Naive B cell (primary cell): ENCODE results near the gene SUFU. TPM values are rescaled to one million over a fixed set of nuclear protein-coding genes. Genes with fewer than 3 reads are reported as not detected.

Experiments used
- ATAC-seq, 2 donors: fragments of 150-1000 bp; cut with Tn5 transposase; 2 replicates each; pipeline ENCODE4 v1.10.0; 2021; ENCODE audit warnings: low read depth in 2 of 2, mild to moderate bottlenecking in 2 of 2, moderate library complexity in 2 of 2
- DNase-seq: peaks from one replicate; pipeline ENCODE4 v3.0.0; 2022
- H3K27ac Mint-ChIP-seq, 6 donors: one replicate each; pipeline ENCODE4 v1.8.0; 2020 to 2022; ENCODE audit warnings: mild to moderate bottlenecking in 6 of 6, mixed read lengths in 6 of 6, moderate library complexity in 5 of 6, inconsistent platforms in 2 of 6
- H3K27me3 Mint-ChIP-seq, 3 donors: one replicate each; pipeline ENCODE4 v1.8.0; 2021 to 2022; ENCODE audit warnings: mixed read lengths in 3 of 3, mild to moderate bottlenecking in 1 of 3
- H3K36me3 Mint-ChIP-seq, 2 donors: one replicate each; pipeline ENCODE4 v1.8.0; 2020 to 2022; ENCODE audit warnings: mixed read lengths in 2 of 2, inconsistent platforms in 1 of 2, mild to moderate bottlenecking in 1 of 2
- H3K4me1 Mint-ChIP-seq, 3 donors: one replicate each; pipeline ENCODE4 v1.8.0; 2020 to 2022; ENCODE audit warnings: mixed read lengths in 3 of 3, inconsistent platforms in 1 of 3, mild to moderate bottlenecking in 1 of 3, moderate library complexity in 1 of 3
- H3K4me3 Mint-ChIP-seq, 8 donors: one replicate each; pipeline ENCODE4 v1.8.0; 2020 to 2022; ENCODE audit warnings: mild to moderate bottlenecking in 8 of 8, mixed read lengths in 8 of 8, moderate library complexity in 8 of 8, inconsistent platforms in 2 of 8
- H3K9me3 Mint-ChIP-seq, 7 donors: one replicate each; pipeline ENCODE4 v1.8.0; 2020 to 2022; ENCODE audit warnings: mixed read lengths in 7 of 7, mild to moderate bottlenecking in 5 of 7, inconsistent platforms in 2 of 7, moderate library complexity in 1 of 7
- polyA plus RNA-seq, 6 donors: library from polyadenylated mRNA; unstranded; fragments of 300-500 nt; fragmentation: Illumina TruSeq; gene quantifications; one replicate each; pipeline ENCODE4 v1.2.3, GENCODE V29; 2021; ENCODE audit warnings: low read depth in 6 of 6

Gene SUFU
- polyA plus RNA-seq, 6 donors from 2014 or later = 0.84 to 7.8 (median 4.0) TPM

DNA sequence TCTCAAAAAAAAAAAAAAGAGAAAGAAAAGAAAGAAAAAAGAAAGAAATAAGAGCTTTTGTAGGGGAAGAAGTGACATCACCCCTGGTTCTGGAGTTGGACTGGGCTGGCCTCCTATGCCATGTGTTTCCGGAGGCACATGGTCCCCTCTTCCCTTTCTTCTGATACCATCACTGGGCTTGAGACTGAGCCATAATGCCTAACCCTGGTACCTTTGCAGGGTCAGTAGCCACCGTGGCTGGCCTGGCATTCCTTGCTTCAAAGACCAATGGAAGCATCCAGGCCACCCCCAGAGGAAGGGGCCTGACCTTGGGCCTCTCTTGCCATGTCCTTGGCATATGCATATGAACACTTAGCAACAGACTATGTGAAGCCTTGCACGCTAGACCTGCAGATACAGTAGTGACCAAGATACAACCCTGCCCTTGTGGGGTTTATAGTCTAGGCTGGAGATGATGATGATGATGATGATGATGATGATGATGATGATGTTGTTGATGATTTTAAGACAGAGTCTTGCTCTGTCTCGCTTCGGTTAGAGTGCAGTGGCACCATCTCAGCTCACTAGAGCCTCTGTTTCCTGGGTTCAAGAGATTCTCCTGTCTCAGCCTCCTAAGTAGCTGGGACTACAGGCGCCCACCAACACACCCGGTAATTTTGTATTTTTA, 31.8 kb downstream of the SUFU start:
- Mint-ChIP-seq H3K4me3 (no peak overlapping the region), H3K4me1 (peaks cover 15 to 29% (median 22%) of the 10 kb centered on the region in 3 donors), H3K27me3 (no peaks in the 10 kb centered on the region), H3K9me3 (no peaks in the 10 kb centered on the region), H3K27ac (peak overlapping the region in 1 of 6 donors; percentile 5), H3K36me3 (no peaks in the 10 kb centered on the region)
- no peak for ATAC-seq
- DNase-seq = no peak

DNA sequence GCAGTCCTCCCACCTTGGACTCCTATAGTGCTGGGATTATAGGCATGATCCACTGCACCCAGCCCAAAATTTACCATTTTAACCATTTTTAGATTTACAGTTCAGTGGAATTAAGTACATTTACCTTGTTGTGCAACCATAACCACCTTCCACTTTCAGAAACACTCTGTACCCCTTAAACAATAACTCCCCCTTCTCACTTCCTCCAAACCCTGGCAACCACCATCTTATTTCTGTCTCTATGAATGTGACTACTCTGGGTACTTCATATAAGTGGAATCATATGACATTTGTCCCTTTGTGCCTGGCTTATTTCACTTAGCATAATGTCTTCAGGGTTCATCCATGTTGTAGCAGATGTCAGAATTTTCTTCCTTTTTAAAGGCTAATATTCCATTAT, 33.6 kb downstream of the SUFU start:
- H3K27ac Mint-ChIP-seq = peak overlapping the region in 1 of 6 donors; percentile 0
- ATAC-seq (peak in 1 of 2 donors; percentile 28), DNase-seq (no peak)

DNA sequence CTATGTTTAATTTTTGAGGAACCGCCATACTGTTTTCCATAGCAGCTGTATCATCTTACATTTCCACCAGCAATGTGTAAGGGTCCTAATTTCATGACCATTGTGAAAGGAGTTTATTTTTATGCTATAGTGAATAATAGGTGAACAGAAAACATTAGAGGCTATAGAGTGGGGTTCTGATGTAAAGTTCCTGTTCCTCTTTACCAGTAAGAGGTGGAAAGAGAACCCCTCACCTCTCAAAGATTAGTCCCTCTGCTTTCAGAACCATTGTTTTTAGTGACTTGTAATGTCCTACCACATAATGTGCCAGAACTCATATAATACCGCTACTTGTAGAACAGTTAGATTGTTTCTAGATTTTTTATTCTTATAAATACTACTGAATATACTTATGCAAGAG, 34.2 kb downstream of the SUFU start:
- no peaks in the 10 kb centered on the region for H3K36me3 Mint-ChIP-seq
- H3K27me3 Mint-ChIP-seq = no peaks in the 10 kb centered on the region

More for the DNA sequence above, 33.6 kb downstream of the SUFU start:
- Mint-ChIP-seq H3K9me3 (no peaks in the 10 kb centered on the region), H3K36me3 (no peaks in the 10 kb centered on the region), H3K4me1 (peaks cover 10 to 28% (median 22%) of the 10 kb centered on the region in 3 donors), H3K4me3 (no peak overlapping the region), H3K27me3 (no peaks in the 10 kb centered on the region)

DNA sequence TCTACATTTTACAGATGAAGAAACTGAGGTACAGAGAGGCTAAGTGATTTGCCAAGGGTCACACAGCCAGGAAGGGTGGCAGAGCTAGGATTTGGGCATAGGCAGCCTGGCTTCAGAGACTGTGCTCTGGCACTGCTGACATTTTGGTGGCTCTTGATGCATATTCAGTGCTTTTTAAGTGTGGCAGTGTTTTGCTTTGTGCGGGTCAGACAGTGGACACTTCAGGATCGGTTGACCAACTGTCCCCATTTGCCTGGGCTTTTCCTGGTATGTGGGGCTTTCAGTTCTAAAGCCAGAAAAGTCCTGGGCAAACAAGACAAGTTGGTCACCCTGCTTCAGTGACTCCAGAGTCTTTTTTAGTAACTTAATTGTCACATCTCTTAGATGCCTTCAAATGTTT, 35.0 kb downstream of the SUFU start:
- H3K4me3 Mint-ChIP-seq = peak overlapping the region in 1 of 8 donors; percentile 62
- ATAC-seq = no peak
- DNase-seq = no peak
- no peaks in the 10 kb centered on the region for H3K27me3 Mint-ChIP-seq
- H3K4me1 Mint-ChIP-seq = peaks cover 7 to 27% (median 20%) of the 10 kb centered on the region in 3 donors
- no peaks in the 10 kb centered on the region for H3K36me3 Mint-ChIP-seq
- H3K9me3 Mint-ChIP-seq = no peaks in the 10 kb centered on the region
- peak overlapping the region in 2 of 6 donors; percentile 42 to 80 for H3K27ac Mint-ChIP-seq

More for the DNA sequence above, 34.2 kb downstream of the SUFU start:
- peak in 1 of 2 donors; percentile 49 for ATAC-seq
- no peaks in the 10 kb centered on the region for H3K9me3 Mint-ChIP-seq
- no peak overlapping the region for H3K4me3 Mint-ChIP-seq
- peaks cover 10 to 27% (median 22%) of the 10 kb centered on the region in 3 donors for H3K4me1 Mint-ChIP-seq
- no peak overlapping the region for H3K27ac Mint-ChIP-seq
- no peak for DNase-seq

DNA sequence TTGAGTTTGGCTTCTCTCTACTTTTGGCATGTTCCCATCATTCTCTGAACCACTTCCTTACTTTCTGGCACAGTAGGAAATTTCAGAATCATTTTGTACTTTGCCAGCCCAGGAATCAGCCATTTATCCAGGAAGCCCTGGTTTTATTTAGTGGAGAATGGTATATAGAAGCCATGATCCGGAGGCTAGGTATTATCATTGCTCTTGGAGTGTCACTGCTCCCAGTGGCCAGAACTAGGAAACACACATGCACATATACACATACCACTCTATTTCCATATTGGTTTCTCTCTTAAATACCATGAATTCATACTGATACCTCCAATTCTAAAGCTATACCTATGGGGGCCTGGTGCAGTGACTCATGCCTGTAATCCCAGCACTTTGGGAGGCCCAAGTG, 36.3 kb downstream of the SUFU start:
- no peak overlapping the region for H3K27ac Mint-ChIP-seq
- no peak overlapping the region for H3K4me3 Mint-ChIP-seq
- peaks cover 6 to 27% (median 17%) of the 10 kb centered on the region in 3 donors for H3K4me1 Mint-ChIP-seq
- no peaks in the 10 kb centered on the region for H3K36me3 Mint-ChIP-seq
- DNase-seq (no peak), ATAC-seq (no peak)
- H3K27me3 Mint-ChIP-seq = no peaks in the 10 kb centered on the region
- H3K9me3 Mint-ChIP-seq = no peaks in the 10 kb centered on the region

DNA sequence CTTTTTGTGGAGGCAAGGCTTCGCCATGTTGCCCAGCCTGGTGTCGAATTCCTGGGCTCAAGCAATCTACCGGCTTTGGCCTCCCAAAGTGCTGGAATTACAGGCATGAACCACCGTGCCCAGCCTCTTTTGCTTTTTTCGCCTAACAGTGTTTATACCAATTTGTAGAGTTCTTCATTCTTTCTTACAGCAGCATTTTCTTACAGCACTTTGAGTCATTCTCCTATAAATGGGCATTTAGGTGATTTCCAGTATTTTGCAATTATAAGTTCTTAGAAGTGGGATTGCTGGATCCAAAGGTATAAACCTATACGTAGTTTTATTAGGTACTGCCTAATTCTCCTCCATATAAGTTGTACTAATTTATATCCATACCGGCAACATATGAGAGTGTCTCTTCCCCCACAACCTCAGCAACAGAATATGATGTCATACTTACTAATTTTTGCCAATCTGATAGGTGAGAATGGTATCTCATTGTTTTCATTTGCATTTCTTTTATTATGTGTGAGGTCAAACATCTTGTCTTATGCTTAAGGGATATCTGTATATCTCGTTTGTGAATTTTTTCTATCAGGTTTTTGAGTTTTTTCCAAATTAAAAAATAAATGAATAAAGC, 39.1 kb downstream of the SUFU start:
- Mint-ChIP-seq H3K9me3 (no peaks in the 10 kb centered on the region), H3K4me3 (no peak overlapping the region), H3K4me1 (peaks cover 3 to 23% (median 23%) of the 10 kb centered on the region in 3 donors), H3K27me3 (no peaks in the 10 kb centered on the region), H3K36me3 (no peaks in the 10 kb centered on the region), H3K27ac (peak overlapping the region in 2 of 6 donors; percentile 47 to 76)
- no peak for ATAC-seq
- no peak for DNase-seq

DNA sequence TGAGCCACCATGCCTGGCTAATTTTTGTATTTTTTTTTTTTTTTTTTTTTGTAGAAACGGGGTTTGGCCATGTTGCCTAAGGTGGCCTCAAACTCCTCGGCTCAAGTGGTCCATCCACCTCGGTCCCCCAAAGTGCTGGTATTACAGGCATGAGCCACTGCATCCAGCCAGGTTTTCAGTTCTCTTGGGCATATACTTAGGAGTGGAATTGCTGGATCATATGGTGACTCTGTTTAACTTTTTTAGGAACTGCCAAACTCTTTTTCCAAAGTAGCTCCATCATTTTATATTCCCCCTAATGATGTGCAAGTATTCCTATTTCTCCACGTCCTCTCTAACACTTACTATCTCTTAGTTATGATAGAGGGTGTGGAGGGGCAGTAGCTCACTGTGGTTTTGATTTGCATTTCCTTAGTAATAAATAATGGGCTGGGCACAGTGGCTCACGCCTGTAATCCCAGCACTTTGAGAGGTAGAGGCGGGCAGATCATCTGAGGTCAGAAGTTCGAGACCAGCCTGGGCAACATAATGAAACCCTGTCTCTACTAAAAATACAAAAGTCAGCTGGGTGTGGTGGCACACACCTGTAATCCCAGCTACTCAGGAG, 41.6 kb downstream of the SUFU start:
- Mint-ChIP-seq H3K36me3 (peaks cover 0 to 3% of the 10 kb centered on the region in 2 donors), H3K27me3 (no peaks in the 10 kb centered on the region), H3K9me3 (no peaks in the 10 kb centered on the region), H3K27ac (no peak overlapping the region), H3K4me1 (peaks cover 3 to 21% (median 14%) of the 10 kb centered on the region in 3 donors), H3K4me3 (no peak overlapping the region)
- DNase-seq = no peak
- ATAC-seq = no peak

DNA sequence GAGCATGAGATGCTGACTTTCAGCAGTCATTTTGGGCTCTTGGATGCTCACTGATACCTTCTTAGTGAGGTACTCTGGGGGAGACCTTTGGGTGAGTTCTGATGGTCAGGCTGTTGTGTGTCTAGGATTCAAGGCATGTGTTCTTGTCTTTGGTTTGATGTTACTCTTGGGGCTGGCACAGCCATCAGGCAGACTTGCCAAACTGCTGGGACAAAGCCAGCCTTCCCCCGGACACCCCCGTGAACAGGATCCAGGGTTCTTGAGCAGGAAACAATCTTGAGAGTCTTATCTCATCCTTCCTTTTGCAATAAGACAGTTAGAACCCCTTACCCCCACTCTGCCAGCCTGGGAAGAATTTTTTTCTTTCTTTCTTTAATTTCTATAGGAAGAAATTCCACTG, 42.2 kb downstream of the SUFU start:
- ATAC-seq (no peak), DNase-seq (no peak)
- Mint-ChIP-seq H3K9me3 (no peaks in the 10 kb centered on the region), H3K4me1 (peaks cover 3 to 21% (median 13%) of the 10 kb centered on the region in 3 donors), H3K4me3 (no peak overlapping the region), H3K36me3 (peaks cover 0 to 4% of the 10 kb centered on the region in 2 donors), H3K27me3 (no peaks in the 10 kb centered on the region), H3K27ac (no peak overlapping the region)

DNA sequence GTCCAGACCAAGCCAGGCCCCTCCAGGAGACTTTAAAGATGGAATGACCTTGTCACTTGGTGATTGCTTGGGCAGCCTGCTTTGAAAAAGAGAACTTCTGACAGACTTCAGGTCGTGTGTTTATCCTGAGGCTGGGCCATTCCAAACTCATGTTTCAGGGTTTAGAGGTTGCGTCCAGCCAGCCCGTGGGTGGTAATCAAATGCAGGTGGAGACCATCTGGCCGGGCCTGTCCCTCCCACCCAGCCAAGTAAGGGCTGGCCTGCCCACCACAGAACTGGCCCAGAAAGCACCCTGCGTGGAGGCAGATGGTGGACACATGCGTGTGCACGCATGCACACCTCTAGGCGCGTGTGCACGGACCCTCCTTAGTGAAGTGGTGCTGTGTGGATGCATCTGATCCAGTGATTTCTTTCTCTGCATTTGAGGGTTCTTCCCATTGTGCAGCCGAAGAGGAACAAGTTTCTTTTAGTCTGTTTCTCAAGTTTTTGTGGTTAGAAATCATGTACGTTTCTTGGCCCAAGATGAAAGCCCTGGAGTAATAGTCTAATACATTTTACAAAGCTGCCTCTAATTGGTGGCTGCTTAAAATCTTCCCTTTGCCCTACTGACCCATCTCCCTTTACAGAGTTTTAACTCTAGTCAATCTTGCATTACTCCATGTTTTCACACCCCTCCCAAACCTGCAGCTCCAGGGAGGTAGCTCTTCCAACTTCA, 43.0 kb downstream of the SUFU start:
- Mint-ChIP-seq H3K4me3 (no peak overlapping the region), H3K9me3 (no peaks in the 10 kb centered on the region), H3K4me1 (peaks cover 3 to 21% (median 13%) of the 10 kb centered on the region in 3 donors), H3K36me3 (peaks cover 0 to 4% of the 10 kb centered on the region in 2 donors), H3K27ac (peak overlapping the region in 1 of 6 donors; percentile 80), H3K27me3 (no peaks in the 10 kb centered on the region)
- ATAC-seq (no peak), DNase-seq (no peak)

DNA sequence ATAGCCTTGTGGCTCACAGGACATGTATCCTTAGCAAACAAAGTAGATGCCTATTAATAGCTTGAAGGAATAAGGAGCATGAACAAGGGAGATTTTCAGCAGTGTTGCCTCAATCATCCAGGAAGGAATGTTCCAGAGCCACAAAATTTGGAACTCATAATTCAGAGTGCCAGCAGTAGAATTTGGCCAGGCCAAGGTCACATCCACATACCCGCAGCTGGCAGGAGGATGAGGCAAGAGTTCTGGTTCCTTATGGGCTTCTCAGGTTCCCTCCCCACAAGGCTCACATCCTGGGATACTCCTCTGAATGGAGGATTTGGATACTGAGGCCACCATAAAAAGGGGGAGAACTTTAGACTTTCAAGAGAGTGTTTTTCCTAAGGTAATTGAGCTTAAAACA, 45.8 kb downstream of the SUFU start:
- DNase-seq (no peak), ATAC-seq (no peak)
- H3K4me1 Mint-ChIP-seq = peaks cover 3 to 21% (median 13%) of the 10 kb centered on the region in 3 donors
- H3K4me3 Mint-ChIP-seq = no peak overlapping the region
- no peaks in the 10 kb centered on the region for H3K27me3 Mint-ChIP-seq
- no peak overlapping the region for H3K27ac Mint-ChIP-seq
- H3K9me3 Mint-ChIP-seq = no peaks in the 10 kb centered on the region
- peaks cover 0 to 7% of the 10 kb centered on the region in 2 donors for H3K36me3 Mint-ChIP-seq

DNA sequence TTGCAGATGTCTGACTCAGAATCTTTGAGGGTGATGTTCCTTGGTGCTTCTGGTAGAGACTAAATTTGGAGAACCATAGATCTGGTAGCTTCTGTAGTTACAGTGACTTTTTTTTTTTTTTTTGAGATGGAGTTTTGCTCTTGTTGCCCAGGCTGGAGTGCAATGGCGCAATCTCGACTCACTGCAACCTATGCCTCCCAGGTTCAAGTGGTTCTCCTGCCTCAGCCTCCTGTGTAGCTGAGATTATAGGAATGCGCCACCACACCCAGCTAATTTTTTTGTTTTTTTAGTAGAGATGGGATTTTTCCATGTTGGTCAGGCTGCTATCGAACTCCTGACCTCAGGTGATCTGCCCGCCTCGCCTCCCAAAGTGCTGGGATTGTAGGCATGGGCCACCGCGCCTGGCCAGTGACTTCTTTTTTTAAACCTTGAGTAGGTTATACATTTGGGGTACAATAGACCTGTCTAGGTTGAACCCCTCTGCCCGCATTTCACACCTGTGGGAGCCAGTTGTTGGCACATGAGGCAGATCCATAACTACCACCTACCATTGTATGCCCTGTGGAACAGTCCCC, 47.0 kb downstream of the SUFU start:
- Mint-ChIP-seq H3K36me3 (peaks cover 0 to 8% of the 10 kb centered on the region in 2 donors), H3K9me3 (no peaks in the 10 kb centered on the region), H3K4me3 (no peak overlapping the region), H3K4me1 (peaks cover 0 to 16% (median 10%) of the 10 kb centered on the region in 3 donors), H3K27me3 (no peaks in the 10 kb centered on the region), H3K27ac (no peak overlapping the region)
- DNase-seq (no peak), ATAC-seq (no peak)

DNA sequence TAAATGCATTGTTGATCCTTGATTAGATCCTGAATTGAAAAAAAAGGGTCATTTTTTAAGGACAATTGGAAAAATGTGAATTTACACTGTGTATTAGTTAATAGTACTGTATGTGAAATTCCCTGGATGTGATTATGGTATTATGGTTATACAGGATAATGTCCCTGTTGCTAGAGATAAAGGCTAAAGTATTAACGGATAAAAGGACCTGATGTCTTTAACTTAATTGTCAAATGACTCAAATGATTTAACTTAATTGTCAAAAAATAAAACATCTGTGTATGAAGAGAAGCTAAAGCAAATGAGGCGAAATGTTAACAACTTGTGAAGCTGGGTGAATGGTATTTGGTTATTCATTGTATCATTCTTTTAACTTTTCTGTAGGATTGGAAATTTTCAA, 48.8 kb downstream of the SUFU start:
- Mint-ChIP-seq H3K27ac (no peak overlapping the region), H3K4me1 (peaks cover 0 to 14% (median 5%) of the 10 kb centered on the region in 3 donors), H3K27me3 (no peaks in the 10 kb centered on the region), H3K36me3 (peaks cover 0 to 8% of the 10 kb centered on the region in 2 donors), H3K4me3 (no peak overlapping the region), H3K9me3 (no peaks in the 10 kb centered on the region)
- no peak for DNase-seq
- ATAC-seq = no peak

DNA sequence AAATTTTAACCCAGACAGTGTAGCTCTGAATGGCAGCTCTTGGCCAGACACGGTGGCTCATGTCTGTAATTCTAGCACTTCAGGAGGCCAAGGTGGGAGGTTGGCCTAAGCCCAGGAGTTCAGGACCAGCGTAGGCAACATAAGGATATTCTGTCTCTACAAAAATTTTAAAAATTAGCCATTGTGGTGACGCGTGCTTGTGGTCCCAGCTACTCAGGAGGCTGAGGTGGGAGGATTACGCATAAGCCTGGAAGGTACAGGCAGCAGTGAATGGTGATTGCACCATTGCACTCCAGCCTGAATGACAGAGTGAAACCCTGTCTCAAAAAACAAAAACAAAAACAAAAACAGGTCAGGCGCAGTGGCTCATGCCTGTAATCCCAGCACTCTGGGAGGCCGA, 50.0 kb downstream of the SUFU start:
- peaks cover 0 to 14% (median 3%) of the 10 kb centered on the region in 3 donors for H3K4me1 Mint-ChIP-seq
- no peaks in the 10 kb centered on the region for H3K27me3 Mint-ChIP-seq
- no peak overlapping the region for H3K4me3 Mint-ChIP-seq
- H3K9me3 Mint-ChIP-seq = no peaks in the 10 kb centered on the region
- peaks cover 0 to 8% of the 10 kb centered on the region in 2 donors for H3K36me3 Mint-ChIP-seq
- no peak overlapping the region for H3K27ac Mint-ChIP-seq
- DNase-seq (no peak), ATAC-seq (no peak)
